Testis (tissue), 2 donors: ENCODE measurements around the gene USP2.

ENCODE experiments used
- POLR2A ChIP-seq: fragments of 450-650 bp; IDR thresholded peaks from one replicate; pipeline ENCODE4 v1.6.1; 2017; ENCODE audit warnings: antibody characterized with exemption, mild to moderate bottlenecking, moderate library complexity
- TF ChIP-seq, protein P1 (sequence below), 3 experiments: fragments of 450-650 bp in 2 of 3; fragments of 200-600 bp in 1 of 3; sonication (generic) in 1 of 3; IDR thresholded peaks; one replicate each; pipeline ENCODE4 v1.5.1; 2016 to 2019; ENCODE audit warnings: antibody characterized with exemption in 3 of 3, mild to moderate bottlenecking in 2 of 3, moderate library complexity in 1 of 3

- TF ChIP-seq, protein P1, sequence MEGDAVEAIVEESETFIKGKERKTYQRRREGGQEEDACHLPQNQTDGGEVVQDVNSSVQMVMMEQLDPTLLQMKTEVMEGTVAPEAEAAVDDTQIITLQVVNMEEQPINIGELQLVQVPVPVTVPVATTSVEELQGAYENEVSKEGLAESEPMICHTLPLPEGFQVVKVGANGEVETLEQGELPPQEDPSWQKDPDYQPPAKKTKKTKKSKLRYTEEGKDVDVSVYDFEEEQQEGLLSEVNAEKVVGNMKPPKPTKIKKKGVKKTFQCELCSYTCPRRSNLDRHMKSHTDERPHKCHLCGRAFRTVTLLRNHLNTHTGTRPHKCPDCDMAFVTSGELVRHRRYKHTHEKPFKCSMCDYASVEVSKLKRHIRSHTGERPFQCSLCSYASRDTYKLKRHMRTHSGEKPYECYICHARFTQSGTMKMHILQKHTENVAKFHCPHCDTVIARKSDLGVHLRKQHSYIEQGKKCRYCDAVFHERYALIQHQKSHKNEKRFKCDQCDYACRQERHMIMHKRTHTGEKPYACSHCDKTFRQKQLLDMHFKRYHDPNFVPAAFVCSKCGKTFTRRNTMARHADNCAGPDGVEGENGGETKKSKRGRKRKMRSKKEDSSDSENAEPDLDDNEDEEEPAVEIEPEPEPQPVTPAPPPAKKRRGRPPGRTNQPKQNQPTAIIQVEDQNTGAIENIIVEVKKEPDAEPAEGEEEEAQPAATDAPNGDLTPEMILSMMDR (IDR thresholded peaks at IDR 0.05), result no peak
- no peak for TF ChIP-seq POLR2A
Observed at GRCh38 chr11:119352857-119353260, 28.6 kb downstream of the USP2 start.
